ENCODE measurements around the gene CELF2.
"Not testable (repeated sequence)": the region's sequence is repeated elsewhere in the genome, so short reads cannot be mapped to it uniquely, and the experiment has no call there.

Gene CELF2

GRCh38 chr10:11345224-11346054 lies 327.8 kb downstream of the CELF2 start:
- no peak for DNase-seq (ENCODE audit: low read depth in 2 of 2)

- DNase-seq (ENCODE audit: low read depth in 2 of 2) = not testable (repeated sequence)
Observed at GRCh38 chr10:11347580-11347979, 329.9 kb downstream of the CELF2 start.

GRCh38 chr10:11351801-11352200 lies 334.1 kb downstream of the CELF2 start:
- DNase-seq (ENCODE audit: low read depth in 2 of 2) = no peak

- DNase-seq (ENCODE audit: low read depth in 2 of 2) = no peak
Observed at GRCh38 chr10:11353006-11353896, 335.6 kb downstream of the CELF2 start.

- DNase-seq (ENCODE audit: low read depth in 2 of 2) = no peak
Observed at GRCh38 chr10:11354823-11355222, 337.2 kb downstream of the CELF2 start.

GRCh38 chr10:11355592-11355991 lies 337.9 kb downstream of the CELF2 start:
- DNase-seq (ENCODE audit: low read depth in 2 of 2) = no peak

GRCh38 chr10:11357439-11357838 lies 339.8 kb downstream of the CELF2 start:
- DNase-seq (ENCODE audit: low read depth in 2 of 2) = no peak

- no peak for DNase-seq (ENCODE audit: low read depth in 2 of 2)
Observed at GRCh38 chr10:11358011-11358410, 340.3 kb downstream of the CELF2 start.

- no peak for DNase-seq (ENCODE audit: low read depth in 2 of 2)
Observed at GRCh38 chr10:11358923-11359575, 341.4 kb downstream of the CELF2 start.

GRCh38 chr10:11359869-11360268 lies 342.2 kb downstream of the CELF2 start:
- DNase-seq (ENCODE audit: low read depth in 2 of 2) = no peak

- DNase-seq (ENCODE audit: low read depth in 2 of 2) = no peak
Observed at GRCh38 chr10:11363497-11363896, 345.8 kb downstream of the CELF2 start.

GRCh38 chr10:11364241-11364640 lies 346.6 kb downstream of the CELF2 start:
- no peak for DNase-seq (ENCODE audit: low read depth in 2 of 2)

- not testable (repeated sequence) for DNase-seq (ENCODE audit: low read depth in 2 of 2)
Observed at GRCh38 chr10:11366889-11367288, 349.2 kb downstream of the CELF2 start.

- DNase-seq (ENCODE audit: low read depth in 2 of 2) = no peak
Observed at GRCh38 chr10:11367505-11367904, 349.8 kb downstream of the CELF2 start.

- no peak for DNase-seq (ENCODE audit: low read depth in 2 of 2)
Observed at GRCh38 chr10:11373717-11374171, 356.1 kb downstream of the CELF2 start.

- DNase-seq (ENCODE audit: low read depth in 2 of 2) = no peak
Observed at GRCh38 chr10:11377267-11377666, 359.6 kb downstream of the CELF2 start.

- no peak for DNase-seq (ENCODE audit: low read depth in 2 of 2)
Observed at GRCh38 chr10:11378835-11379234, 361.2 kb downstream of the CELF2 start.

GRCh38 chr10:11379771-11380170 lies 362.1 kb downstream of the CELF2 start:
- DNase-seq (ENCODE audit: low read depth in 2 of 2) = no peak

- DNase-seq (ENCODE audit: low read depth in 2 of 2) = no peak
Observed at GRCh38 chr10:11381023-11381422, 363.4 kb downstream of the CELF2 start.

GRCh38 chr10:11381511-11381910 lies 363.8 kb downstream of the CELF2 start:
- no peak for DNase-seq (ENCODE audit: low read depth in 2 of 2)

GRCh38 chr10:11382187-11382586 lies 364.5 kb downstream of the CELF2 start:
- DNase-seq (ENCODE audit: low read depth in 2 of 2) = no peak

- no peak for DNase-seq (ENCODE audit: low read depth in 2 of 2)
Observed at GRCh38 chr10:11386044-11386443, 368.4 kb downstream of the CELF2 start.
